ENCODE measurements around the gene SIGLEC1. TPM values are rescaled to one million over a fixed set of nuclear protein-coding genes. Genes with fewer than 3 reads are reported as not detected.
A peak's percentile ranks its signal among the peaks of the same experiment; 100 is the strongest.

Gene SIGLEC1
- total RNA-seq, 4 donors from 2014 or later: 5.2 to 33.9 (median 13.1) TPM

DNA sequence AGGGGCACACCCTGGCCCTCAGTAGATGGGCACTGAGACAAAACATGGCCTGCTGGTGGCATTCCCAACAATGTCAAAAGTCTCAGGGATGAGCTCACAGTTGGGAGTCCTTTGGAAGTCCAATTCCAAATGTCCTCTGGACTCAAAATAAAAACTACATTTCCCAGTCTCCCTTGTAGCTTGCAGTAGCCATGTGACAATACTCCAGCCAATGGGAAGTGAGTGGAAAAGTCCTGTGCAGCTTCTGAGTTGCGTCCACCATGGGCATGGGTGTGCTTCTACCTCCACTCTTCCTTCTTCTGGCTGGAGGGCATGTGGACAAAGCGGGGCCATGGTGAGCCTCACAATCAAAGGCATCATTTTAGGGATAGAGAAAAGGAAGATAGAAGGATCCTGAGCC, 24.7 kb downstream of the SIGLEC1 start:
- 61 to 65% methylated on average over 2 of the region's 2 CpGs for WGBS, 2 donors
- TF ChIP-seq, protein P1, sequence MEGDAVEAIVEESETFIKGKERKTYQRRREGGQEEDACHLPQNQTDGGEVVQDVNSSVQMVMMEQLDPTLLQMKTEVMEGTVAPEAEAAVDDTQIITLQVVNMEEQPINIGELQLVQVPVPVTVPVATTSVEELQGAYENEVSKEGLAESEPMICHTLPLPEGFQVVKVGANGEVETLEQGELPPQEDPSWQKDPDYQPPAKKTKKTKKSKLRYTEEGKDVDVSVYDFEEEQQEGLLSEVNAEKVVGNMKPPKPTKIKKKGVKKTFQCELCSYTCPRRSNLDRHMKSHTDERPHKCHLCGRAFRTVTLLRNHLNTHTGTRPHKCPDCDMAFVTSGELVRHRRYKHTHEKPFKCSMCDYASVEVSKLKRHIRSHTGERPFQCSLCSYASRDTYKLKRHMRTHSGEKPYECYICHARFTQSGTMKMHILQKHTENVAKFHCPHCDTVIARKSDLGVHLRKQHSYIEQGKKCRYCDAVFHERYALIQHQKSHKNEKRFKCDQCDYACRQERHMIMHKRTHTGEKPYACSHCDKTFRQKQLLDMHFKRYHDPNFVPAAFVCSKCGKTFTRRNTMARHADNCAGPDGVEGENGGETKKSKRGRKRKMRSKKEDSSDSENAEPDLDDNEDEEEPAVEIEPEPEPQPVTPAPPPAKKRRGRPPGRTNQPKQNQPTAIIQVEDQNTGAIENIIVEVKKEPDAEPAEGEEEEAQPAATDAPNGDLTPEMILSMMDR (IDR thresholded peaks at IDR 0.05): no peak
- no peak for TF ChIP-seq POLR2A (IDR thresholded peaks at IDR 0.05)

DNA sequence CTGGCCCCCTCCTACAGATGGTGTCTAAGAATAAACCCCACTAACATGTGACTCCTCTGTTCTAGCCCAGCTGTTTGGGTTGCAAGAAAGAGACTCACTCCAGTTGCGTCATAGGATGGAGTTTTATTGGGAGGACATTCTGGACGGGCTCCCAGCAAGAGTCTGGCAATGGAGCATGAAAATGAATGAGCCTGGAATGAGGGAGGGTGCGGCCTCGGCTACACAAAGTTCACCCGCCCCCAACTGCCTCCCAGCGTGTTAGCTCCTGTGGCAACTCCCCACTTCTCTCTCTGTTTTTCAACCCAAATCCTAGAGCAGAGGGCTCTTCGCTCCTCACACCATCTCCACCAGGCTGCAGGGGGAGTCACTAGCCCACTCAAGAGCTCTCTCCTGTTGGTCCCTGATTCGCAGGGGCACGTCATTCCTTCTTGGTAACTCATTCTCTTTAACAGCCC, 25.5 kb downstream of the SIGLEC1 start:
- peak; percentile 76 to 91 for DNase-seq (ENCODE audit: low spot score in 2 of 2)
- Histone ChIP-seq H3K27me3 (no peaks in the 10 kb centered on the region), H3K27ac (peak overlapping the region; percentile 35 to 88 (median 62)), H3K9me3 (no peaks in the 10 kb centered on the region), H3K4me3 (no peak overlapping the region), H3K4me1 (peaks cover 0 to 31% (median 14%) of the 10 kb centered on the region in 4 donors), H3K36me3 (no peaks in the 10 kb centered on the region)
- peak; percentile 70 to 89 for TF ChIP-seq EP300 (IDR thresholded peaks at IDR 0.05)
- TF ChIP-seq, protein P1 (IDR thresholded peaks at IDR 0.05): no peak
- WGBS, 2 donors: 15 to 24% methylated on average over 8 to 9 of the region's 9 CpGs

More for the DNA sequence above, 24.7 kb downstream of the SIGLEC1 start:
- DNase-seq (ENCODE audit: low spot score in 2 of 2): peak in 1 of 2 donors; percentile 50
- H3K36me3 ChIP-seq: no peaks in the 10 kb centered on the region
- H3K27me3 ChIP-seq: no peaks in the 10 kb centered on the region
- H3K4me3 ChIP-seq: no peak overlapping the region
- H3K9me3 ChIP-seq: no peaks in the 10 kb centered on the region
- peak overlapping the region in 3 of 4 donors; percentile 28 to 82 (median 81) for H3K27ac ChIP-seq
- H3K4me1 ChIP-seq: peaks cover 0 to 24% (median 12%) of the 10 kb centered on the region in 4 donors

DNA sequence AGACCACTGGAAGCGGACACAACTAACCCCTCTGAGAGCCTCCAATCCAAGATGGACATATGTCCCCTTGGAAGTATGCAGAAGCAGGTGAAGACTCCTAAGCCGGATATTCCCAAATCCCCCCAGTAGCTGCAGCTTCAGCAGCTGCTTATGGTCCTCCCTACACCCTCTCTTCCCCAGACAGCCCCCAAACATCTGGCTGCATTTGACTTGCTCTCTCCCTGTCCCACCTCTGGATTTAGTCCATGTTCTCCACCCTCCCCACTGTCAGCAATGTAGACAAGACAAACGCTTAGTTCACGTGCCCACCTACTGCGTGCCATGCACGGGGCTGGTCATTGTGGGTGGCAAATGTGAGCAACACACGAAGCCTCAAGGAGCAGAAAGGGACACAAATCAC, 26.0 kb downstream of the SIGLEC1 start:
- 56 to 59% methylated on average over 7 of the region's 7 CpGs for WGBS, 2 donors
- Histone ChIP-seq H3K9me3 (no peaks in the 10 kb centered on the region), H3K36me3 (no peaks in the 10 kb centered on the region), H3K27me3 (peaks cover 0 to 4% of the 10 kb centered on the region in 2 donors), H3K4me1 (peaks cover 0 to 36% (median 16%) of the 10 kb centered on the region in 4 donors), H3K4me3 (no peak overlapping the region), H3K27ac (peak overlapping the region; percentile 35 to 88 (median 60))
- no peak for DNase-seq (ENCODE audit: low spot score in 2 of 2)
- TF ChIP-seq EP300 (IDR thresholded peaks at IDR 0.05) (no peak), POLR2A (IDR thresholded peaks at IDR 0.05) (no peak)

DNA sequence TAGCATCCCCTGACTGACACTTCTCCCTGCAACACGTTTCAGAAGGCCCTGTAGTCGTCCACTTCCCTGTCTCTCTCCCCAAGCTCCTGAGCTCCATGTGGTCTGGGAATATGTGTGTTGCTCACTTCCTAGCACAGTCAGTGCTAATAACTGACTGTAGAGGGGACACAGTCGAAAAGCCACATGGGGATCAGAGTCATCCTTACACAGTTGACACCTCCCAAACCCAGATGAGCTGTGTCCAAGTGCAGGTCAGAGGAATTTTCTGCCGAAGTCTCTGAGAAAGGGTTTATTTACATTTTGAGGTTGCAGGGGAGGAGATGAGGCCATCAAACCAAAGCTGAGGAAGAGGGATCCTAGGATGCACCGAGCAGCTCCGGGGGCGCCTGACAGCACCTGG, 27.1 kb downstream of the SIGLEC1 start:
- no peak overlapping the region for H3K27ac ChIP-seq

DNA sequence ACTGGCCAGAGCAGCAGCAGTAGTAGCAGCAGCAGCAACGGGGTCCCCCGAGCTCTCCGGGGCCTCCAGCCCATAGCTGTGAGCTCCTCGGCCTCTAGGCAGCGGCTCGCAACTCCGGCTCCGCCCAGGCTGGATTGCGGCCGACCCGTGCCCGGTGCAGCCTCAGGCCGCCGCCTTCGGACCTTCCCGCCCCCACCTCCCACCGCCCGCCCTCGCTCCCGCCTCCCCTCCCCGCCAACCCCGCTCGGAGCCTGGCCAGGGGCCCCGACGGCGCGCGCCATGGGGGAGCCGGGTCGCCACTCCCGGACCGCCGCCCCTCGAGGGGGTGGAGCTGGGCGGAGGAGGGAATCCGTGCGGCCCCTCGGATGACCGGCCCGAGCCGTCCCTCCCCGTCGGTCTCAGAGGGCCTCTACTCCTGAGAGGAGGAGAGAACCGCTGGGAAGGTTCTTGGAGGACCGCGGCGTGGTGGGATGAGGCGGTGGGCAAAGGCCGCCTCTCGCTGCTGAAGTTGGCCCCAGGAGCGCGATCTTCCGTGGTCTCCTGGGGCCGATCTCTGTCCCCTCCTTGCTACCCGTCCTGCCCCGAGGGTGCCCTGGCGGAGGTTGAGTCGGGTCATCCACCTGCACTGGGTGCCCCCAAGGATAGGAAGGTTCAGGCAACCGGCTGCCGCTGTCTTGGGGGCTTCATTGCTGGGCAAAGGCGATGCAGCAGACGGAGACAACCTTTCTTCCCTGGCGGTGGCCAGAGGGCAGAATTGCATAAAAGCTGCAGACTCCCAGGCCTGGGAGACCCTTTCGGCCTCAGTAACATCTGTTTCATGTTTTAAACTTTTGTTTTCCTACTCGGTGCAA, 30.2 kb downstream of the SIGLEC1 start, which contains the start of gene ADAM33:
ADAM33 (minus strand) TSS at position 80 of the 851 bp plus-strand sequence; CDS start at position 74, 6 bp downstream.
- H3K27ac ChIP-seq: peak within 1 kb of the TSS; percentile 37 to 93 (median 72)
- peaks cover 0 to 16% of the 10 kb centered on the region in 2 donors for H3K27me3 ChIP-seq
- TF ChIP-seq POLR2A (IDR thresholded peaks at IDR 0.05) (peak in 1 of 2 donors; percentile 22), EP300 (IDR thresholded peaks at IDR 0.05) (peak in 1 of 2 donors; percentile 23)
- TF ChIP-seq, protein P1 (IDR thresholded peaks at IDR 0.05): peak in 1 of 5 experiments; percentile 39
- H3K36me3 ChIP-seq: no peaks in the 10 kb centered on the region
- 21% methylated on average over 23 to 36 of the region's 65 CpGs for WGBS, 2 donors
- DNase-seq (ENCODE audit: low spot score in 2 of 2): peak; percentile 25 to 44
- peak within 1 kb of the TSS; percentile 34 to 72 (median 46) for H3K4me3 ChIP-seq
- H3K4me1 ChIP-seq: peaks cover 0 to 68% (median 33%) of the 10 kb centered on the region in 4 donors
- no peaks in the 10 kb centered on the region for H3K9me3 ChIP-seq

More for the DNA sequence above, 27.1 kb downstream of the SIGLEC1 start:
- Histone ChIP-seq H3K4me1 (peaks cover 0 to 47% (median 20%) of the 10 kb centered on the region in 4 donors), H3K36me3 (no peaks in the 10 kb centered on the region), H3K4me3 (no peak overlapping the region), H3K9me3 (no peaks in the 10 kb centered on the region), H3K27me3 (peaks cover 0 to 14% of the 10 kb centered on the region in 2 donors)
- no peak for DNase-seq (ENCODE audit: low spot score in 2 of 2)
- TF ChIP-seq EP300 (IDR thresholded peaks at IDR 0.05) (no peak), POLR2A (IDR thresholded peaks at IDR 0.05) (no peak)
- TF ChIP-seq, protein P1 (IDR thresholded peaks at IDR 0.05): no peak
- 52 to 69% methylated on average over 7 of the region's 7 CpGs for WGBS, 2 donors
